Activated T-helper 1 cell treated with anti-CD3 and anti-CD28 coated beads, Interleukin-2, amount 50 U/mL, for 16 hours (primary cell): Measurements from ENCODE around the gene MRM2.
"Not testable (repeated sequence)": the region's sequence is repeated elsewhere in the genome, so short reads cannot be mapped to it uniquely, and the experiment has no call there.

Source experiments
- DNase-seq, 2 donors: peaks; one replicate each; pipeline ENCODE4 v3.0.0-alpha.2; 2020; ENCODE audit warnings: low read depth in 1 of 2, low spot score in 1 of 2

The MRM2 gene

DNA sequence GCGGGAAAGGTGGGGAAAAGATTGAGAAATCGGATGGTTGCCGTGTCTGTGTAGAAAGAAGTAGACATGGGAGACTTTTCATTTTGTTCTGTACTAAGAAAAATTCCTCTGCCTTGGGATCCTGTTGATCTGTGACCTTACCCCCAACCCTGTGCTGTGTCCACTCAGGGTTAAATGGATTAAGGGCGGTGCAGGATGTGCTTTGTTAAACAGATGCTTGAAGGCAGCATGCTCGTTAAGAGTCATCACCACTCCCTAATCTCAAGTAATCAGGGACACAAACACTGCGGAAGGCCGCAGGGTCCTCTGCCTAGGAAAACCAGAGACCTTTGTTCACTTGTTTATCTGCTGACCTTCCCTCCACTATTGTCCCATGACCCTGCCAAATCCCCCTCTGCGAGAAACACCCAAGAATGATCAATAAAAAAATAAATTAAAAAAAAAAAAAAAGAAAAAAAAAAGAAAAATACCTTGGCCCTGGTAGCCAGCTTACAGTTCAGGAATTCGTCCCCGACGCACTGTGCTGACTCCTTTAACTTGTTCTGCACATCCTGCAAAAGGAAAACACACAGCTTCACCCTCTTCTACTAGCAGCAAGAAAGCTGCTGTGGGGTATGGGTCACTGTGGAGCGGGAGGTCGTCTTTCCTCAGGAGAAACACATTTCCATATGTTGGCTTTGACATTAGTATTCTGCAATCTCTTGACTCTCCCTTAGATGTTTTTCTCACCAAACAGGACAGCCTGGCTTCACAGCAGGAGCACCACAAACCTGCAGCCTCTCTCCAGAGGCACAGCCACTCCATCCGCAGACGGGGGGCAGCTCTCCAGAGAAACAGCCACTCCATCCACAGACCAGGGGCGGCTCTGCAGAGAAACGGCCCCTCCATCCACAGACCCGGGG is 27.3 kb upstream of the MRM2 start:
- not testable (repeated sequence) for DNase-seq

DNA sequence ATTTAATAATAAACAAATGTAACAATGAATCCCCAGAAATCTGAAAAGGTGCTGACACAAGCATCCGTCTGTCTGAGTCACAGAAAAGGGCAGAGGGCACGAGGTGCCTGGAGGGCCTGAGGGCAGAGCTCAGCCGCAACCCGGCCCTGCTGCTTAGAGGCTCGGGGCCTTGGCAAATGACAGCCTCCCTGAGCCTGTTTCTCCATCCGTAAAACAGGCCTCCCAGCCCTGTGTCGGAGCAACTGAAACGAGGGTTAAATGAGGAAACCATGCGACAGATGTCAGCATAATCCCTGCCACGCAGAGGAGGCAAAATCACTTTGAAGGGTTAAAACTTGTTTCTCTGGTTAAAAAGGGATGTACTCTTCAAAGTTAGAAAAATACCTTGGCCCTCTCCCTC is 24.9 kb upstream of the MRM2 start:
- no peak for DNase-seq

DNA sequence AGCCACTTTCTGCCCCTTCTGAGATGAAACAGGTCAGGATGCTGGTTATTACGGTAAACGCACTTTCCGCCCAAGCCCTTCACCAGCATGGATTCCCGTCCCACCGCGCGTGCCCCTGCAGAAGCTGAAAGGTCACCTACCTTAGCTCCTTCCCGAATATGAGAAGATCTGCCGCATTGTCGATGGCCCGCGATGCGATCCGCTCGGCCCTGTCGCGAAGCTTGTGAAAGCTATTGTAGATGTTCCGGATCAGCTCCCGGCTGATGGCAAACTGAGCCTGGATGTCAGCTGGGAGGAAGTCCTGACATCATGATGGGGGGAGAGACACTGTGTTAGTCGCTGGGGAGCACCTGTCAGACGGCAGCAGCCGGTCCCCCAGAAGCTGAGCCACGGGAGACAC is 22.2 kb upstream of the MRM2 start:
- DNase-seq = no peak

DNA sequence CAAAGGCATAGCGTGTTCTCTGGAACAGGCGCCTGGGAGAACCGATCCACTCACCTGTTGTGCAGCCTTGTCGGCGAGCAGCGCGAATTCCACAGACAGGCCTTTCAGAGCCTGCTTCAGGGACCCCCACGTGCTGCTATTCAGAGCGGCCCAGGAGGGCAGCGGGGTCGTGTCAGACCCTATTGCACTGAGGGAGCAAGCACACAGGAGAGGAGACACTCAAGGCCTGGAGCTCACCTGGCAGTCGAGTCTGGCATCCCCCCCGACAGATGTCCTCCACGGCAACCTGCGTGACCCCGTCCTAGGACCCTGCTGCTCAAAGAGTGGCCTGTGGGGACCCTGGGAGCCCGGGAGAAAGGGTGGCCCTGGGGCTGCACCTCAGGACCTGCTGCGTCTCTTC is 21.2 kb upstream of the MRM2 start:
- no peak for DNase-seq

DNA sequence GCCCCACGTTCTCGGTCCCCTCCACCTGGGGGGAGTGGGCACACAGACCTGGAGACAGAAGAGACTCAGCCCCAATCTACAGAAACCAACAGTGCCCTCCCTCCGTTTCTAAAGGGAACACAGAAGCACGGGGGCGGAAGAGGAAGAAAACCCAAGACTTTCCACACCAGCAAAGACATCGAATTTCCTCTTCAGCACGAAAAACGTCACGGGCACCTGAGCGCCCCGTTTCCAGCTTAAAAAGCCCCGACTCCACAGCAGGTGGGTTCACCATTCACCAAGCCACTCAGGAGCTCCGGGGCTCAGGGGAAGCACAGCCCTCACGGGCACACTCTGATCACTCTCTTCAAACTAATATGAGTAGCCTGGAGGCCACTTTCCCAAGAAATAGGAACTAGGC is 19.6 kb upstream of the MRM2 start:
- DNase-seq = no peak

DNA sequence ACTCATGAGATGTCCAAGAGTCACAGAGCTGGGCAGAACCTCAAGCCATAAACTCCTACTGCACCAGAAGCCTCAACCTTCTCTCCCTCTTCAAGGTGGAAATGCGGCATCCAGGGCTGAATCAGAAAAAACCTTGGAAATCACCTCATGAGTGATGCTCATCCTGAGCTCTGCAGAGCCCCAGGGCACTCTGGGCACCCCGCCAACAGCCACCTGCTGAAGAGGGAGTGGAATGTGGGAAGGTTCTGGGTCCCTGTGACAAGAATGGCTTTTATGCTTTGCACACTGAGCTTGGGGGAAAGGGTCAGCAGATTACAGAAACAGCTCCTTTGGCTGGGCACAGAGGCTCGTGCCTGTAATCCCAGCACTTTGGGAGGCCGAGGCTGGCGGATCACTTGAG is 18.8 kb upstream of the MRM2 start:
- no peak for DNase-seq

DNA sequence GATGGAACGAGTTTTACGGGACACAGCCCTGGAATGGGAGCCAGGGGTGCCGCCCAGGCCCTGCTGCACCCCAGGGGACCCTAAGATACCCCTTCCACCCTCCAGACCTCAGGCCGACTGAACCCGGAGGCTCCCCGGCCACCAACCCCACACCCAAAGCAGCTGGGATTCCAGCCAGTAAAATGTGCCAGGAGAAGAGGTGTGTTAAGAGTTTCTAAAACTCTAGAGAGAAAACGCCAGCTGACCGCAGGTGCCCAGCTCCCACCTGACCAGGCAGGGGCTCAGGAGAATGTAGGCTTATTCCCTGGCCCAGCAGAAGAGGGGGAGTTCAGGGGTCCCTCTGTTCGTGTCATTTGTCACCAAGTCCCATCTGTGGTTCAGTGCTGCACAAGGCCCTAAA is 17.5 kb upstream of the MRM2 start:
- no peak for DNase-seq

DNA sequence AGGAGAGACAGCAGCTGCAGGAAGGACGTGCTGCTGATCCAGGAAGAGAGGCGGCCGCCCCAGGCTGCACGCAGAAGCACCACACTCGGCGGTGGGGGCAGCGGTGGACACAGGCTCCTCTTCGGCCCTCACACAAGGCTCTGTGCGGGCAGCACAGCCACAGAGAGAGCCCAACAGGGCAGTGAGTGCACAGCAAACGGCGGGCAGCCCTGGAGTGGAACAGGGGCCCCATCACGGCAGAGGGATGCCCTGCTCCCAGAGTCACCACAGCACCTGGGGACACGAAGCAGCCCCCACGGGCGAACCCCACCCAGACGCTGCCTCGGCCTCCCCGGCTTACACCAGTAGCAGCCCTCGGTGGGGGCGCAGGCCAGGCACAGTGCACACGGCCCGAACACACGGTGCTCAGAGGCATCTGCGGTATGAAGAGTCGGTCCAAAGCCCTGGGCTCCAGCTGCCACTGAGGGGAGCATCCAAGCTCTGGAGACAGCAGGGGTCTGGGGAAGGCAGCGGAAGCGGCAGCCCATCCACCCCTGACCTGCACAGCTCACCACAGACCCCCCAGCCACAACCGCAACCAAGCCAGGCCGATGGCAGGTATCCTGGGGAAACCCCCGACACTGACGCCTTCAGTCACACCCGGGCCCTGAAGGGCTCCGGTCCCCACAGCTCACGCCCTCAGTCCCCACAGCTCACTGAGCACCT is 16.8 kb upstream of the MRM2 start:
- DNase-seq = no peak

DNA sequence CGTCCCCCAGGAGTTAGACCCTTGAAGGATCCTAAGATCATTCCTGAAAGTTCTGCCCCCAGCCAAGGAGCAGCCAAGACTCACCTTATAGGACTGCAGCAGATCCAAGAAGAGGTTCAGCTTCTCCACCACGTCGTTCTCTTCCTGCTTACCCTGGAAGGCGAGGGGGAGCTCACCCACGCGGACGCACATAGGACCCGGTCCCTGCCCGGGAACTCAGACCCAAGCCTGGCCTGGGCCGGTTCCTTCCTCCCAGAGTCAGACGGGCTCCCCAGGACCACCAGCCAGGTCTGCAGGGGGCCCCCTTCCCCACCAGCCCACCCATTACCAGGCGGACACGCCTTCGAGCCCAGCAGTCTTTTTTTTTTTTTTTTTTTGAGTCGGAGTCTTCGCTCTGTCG is 15.6 kb upstream of the MRM2 start:
- no peak for DNase-seq

DNA sequence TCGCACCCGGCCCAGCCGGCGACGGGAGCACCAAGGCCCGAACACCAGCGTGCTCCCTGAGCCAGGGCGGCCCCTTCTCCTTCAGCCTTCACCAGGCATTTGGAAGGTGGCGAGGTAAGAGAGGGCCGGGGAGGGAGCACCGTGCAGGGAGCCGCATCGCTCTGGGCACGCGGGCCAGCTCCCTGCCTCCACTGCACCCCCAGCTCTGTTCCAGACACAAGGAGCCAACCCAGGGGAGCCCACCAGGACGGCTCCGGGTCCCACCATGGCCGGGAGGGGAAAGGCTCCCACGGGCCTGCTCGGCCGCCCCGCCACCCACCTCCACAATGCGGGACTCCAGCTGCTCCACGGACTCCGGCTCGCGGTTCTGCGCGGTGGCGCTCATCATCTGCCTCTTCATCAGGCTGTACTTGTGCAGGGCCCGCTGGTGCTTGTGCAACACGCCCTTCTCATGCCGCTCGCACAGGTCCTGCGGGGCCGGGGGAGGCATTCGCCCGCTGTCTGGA is 15.1 kb upstream of the MRM2 start:
- no peak for DNase-seq

DNA sequence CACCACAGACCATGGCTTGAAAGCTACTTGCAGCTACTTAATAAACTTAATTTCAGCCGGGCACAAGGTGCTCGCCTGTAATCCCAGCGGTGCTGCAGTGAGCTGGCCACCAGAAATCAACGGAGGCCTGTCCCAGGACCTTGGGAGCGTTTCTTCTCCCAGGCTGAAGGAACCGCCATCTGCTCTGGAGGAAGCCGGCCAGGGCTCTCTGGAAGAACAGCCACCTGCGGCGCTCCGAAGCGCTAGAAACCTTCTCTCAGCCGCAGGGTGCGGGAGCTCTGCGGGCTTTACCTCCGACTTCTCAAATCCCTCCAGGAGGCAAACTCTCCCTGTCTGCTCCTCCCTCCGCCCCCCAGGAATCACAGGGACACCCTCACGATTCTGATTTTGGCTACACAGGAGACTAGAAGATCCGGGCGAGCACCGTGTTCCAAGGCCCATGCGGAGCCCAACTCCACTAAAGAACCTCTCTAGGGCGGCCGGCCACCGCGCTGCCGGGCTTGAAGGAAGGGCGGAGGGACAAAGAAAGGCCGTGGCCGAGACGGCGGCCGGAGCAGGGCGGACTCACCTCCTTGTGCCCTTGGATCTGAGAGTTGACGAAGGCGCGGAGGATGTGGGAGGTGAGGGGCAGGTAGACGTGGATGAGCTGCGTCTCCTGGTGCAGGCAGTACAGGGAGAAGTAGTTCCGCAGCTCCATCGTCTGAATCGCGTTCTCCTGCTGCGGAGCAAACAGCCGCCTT is 14.5 kb upstream of the MRM2 start:
- no peak for DNase-seq

DNA sequence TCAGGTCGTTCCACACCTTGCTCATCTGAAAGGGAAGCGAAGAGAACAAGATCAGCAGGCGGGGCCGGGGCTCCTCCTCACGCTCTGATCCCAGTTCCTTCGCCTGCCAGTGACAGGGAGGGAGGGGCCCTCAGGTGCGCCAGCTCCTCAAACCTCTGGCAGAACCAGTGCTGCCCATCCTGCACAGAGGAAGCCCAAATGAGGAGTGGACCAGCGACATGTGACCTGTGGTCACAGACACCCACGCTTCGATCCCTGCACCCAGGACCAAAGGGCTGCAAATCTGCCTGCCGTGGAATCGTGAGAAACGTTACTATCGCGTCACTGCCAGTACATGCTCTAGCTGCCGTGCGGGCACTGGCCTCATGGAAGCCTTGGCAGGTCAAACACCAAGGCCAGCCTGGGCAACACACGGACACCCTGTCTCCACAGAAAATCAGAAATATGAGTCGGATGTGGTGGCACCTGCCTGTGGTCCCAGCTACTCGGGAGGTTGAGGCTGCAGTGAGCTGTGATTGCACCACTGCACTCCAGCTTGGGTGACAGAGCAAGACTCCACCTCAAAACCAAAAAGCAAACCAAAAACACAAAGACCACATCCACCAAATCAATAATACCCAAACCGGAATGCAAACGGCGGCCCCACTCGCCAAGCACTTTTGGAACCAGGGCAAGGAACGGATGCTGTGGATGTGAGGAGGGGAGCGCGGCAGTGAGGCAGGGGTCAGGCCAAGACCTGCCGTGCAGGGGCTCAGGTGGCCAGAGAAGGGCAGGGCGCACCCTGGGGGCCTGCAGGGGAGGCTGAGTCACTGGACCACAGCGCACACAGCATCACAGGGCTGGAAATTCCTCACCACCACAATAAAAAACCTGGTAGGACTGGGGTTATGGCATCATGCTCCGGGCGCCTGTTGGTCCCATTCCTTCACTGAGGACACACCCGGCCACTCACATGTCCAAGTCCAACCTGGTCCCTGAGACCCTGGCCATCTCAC is 13.4 kb upstream of the MRM2 start:
- no peak for DNase-seq

DNA sequence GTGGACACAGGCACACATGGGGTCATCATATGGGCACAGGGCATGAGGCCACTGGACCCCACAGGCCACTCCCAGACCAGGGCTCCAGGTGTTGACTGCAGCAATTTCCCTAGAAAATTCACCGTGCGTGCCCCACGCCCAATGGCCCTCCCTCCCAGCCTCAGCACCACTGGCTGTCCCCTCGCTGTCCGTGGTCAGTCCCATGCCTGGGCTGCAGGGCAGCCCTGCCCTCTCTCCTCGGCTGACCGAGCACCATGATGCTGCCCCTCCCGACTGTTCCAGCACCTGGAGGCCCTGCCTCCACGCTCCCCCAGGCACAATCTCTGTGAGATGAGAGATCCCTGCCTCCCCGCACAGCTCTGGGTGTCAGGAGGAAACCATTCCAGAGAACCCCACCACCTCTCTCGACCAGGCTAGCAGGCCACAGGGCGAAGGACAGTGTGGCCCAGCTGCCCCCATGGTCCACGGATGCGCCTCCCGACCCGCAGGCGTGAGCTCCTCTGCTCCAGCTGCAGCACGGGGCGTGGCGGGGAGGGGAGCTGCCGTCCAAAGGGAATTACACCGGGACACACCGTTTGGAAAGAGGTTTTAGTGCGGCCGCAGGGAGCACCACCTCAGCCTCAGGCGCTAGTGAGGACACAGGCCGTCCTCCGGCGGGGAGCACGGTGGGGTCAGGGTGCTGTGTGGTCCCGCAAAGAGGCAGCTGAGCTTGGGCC is 12.6 kb upstream of the MRM2 start:
- DNase-seq = no peak

DNA sequence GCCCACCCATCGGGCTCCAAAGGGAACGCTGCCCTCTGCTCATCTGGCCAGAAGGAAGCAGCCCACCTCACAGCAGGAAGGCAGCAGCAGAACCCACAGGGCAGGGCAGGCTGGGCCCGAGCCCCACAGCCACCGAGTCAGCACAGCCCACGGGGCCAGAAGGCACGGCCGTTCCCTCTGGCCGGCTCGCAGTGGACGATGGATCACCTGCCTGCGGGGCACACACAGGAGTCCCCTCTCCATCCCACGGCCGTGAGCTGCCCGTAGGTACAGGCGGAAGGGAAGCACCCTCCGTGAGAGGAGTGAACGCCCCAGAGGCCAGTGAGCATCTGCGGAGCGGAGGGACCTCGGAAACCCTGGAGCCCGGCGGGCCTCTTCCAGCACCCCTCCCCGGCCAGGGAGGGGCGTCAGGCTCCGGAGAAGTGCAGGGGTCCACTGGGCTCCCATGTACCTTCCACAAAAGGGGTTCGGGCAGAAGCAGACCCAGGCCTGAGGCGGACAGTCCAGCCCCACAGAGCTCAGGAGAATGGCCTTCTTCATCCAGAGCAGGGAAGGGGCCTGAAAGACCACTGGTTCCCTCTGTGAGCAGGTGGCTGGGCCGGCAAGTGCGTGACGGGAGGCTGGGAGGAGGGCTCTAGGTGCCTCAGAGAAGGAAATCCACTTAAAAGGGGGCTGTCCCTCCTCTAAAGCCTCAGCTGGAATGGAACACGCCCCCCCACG is 11.7 kb upstream of the MRM2 start:
- no peak for DNase-seq

DNA sequence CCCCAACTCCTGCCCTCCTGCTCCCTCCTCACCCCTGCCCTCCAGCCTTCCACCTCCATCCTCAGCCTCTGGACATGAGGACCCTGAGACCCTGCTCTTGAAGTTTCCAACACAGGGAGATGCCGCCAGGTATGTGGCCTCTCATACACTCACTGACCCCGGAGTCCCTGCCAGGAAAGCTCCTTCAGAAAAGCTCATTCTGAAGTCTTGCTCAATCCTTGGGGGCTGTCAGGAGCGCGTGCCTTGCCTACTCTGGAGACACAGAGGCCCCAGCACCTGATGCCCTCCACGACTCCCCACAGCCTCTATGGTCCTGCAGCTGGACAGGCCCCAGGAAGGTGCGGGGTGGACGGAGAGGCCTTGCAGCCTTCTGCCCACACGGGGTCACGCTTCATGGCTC is 11.0 kb upstream of the MRM2 start:
- no peak for DNase-seq

DNA sequence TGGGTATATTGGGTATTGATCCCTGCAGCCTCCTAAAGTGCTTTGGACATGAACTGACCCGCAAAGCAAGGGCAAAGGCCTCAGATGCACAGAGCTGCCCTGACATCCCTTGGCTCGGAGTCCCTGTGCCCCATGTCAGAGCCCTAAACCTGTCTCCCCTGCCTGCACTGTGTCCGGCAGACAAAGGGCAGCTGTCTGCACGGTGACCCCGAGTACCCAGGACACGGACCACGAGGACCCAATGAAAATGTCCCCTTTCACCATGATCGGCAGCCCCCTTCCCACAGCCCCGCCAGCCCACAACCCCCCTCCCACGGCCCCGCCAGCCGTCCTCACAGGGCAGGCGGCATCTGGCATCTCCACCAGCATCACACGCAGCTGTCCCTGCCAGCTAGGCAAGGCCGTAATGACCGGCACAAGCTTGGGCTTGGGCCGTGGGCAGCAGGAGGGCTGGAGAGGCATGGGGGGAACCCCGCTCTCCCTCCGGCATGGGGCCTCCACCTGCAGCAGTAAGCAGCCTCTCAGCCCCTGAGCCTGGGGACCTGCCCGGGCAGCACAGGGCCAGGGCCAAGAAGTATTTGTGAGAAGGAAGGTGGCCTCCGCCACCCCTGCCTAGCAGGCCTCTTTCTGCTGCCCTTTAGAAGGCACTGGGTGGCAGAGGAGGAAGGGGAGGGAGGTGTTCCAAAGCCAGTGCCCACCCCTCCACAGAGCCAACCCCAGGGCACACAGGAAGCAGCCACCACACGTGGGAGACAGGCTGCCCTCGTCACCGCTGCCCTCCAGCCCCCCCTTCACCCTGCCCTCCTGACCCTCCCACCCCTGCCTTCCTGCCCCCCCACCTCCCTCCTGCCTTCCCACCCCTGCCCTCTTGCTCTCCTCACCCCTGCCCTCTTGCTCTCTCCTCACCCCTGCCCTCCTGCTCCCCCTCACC is 10.1 kb upstream of the MRM2 start:
- no peak for DNase-seq

DNA sequence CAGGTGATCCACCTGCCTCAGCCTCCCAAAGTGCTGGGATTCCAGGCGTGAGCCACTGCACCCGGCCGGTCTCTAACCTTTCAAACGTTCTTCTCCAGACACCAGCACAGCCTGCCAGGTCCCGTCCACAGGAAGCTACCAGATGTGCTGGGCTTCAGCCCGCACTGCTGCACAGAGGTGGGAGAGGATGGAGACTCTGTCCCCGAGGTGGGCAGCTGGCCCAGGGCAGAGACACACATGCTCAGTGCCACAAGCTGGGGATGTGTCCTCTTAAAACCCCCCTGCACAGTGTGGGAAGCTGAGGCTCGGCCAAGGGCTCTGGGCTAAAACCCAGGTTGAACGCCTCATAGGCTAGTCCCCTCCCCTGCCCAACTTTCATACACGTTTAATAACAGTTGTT is 9.4 kb upstream of the MRM2 start:
- no peak for DNase-seq

DNA sequence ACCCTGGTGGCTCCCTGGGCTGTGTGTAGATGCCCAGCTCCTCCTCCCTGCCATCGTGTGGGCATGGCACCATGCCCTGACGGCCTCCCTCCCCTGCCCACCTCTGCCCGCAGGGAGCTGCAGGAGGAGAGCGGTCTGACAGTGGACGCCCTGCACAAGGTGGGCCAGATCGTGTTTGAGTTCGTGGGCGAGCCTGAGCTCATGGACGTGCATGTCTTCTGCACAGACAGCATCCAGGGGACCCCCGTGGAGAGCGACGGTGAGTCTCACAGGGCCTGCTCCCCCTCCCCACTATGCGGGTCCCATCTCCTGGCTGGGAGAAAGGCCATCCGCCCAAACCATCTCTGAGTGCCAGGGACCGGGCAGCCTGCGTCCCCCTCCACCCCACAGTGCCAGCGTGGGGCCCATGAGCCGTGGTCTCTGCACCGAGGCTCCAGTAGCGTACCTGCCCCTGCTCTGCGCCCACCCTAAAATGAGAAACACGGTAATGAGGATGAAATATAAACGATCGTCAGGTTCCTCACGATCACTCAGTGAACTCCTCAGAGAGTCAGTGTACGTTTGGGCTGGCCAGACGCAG is 7.8 kb upstream of the MRM2 start:
- DNase-seq = no peak
